GM18870 (cell line): ENCODE measurements around the gene SSBP4.

ENCODE experiments used
- ATAC-seq: cut with Tn5 transposase; IDR thresholded peaks from one replicate; pipeline ENCODE4 v1.9.1; 2021; ENCODE audit warnings: moderate library complexity; ENCODE audit not compliant: unreplicated experiment

The SSBP4 gene

DNA sequence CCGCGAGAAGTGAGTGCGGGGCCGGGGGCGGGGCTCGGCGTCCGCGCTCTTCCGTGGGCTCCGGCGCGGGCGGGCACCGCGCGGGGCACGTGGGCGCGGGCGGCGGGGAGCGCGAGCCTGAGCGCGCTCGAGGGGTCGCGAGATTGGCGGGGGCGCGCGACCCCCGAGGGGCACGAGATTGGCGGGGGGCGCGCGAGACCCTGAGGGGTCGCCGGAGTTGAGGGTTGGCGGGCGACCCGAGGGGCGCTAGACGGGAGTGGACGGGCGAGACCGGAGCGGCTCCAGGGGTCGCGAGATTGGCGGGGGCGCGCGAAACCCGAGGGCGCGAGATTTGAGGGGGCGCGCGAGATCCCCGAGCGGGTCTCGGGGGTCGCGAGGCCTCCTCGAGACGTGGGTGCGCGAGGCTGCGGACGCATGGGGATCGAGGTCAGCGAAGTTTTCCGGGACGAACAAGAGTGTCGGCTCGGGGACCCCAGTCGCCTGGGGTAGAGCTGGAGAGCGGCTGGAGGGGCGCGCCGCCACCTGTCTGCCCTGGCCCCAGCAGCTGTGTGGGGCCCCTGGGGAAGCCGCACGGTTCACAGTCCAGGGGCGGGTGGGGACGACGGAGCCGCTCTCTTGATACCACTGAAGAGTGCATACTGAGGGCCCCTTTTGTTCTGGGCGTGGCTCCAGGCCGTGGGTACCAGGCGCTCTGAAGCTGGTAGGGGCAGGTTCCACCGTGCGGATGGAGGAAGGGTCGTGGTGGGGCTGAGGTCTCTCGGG is 682 bp downstream of the SSBP4 start:
- ATAC-seq, result no peak

DNA sequence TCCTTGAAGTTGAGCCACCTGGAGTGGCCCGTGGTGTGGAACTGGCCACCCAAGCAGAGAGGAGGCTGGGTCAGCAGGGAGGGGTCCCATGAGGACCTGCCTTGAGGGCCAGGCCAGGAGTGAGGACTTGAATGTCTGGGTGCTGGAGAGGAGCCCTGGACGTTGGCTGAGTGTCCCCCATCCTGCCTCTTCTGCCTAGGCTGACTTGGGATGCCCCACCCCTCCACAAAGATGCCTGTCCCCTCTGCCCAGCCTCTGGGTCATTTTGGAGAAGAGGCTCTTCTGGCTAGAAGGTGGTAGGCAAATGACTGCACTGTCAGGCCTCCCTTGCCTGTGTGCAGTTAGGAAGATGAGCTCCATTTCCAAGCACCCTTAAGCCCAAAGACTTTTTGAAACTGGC is 1.7 kb downstream of the SSBP4 start:
- no peak for ATAC-seq

DNA sequence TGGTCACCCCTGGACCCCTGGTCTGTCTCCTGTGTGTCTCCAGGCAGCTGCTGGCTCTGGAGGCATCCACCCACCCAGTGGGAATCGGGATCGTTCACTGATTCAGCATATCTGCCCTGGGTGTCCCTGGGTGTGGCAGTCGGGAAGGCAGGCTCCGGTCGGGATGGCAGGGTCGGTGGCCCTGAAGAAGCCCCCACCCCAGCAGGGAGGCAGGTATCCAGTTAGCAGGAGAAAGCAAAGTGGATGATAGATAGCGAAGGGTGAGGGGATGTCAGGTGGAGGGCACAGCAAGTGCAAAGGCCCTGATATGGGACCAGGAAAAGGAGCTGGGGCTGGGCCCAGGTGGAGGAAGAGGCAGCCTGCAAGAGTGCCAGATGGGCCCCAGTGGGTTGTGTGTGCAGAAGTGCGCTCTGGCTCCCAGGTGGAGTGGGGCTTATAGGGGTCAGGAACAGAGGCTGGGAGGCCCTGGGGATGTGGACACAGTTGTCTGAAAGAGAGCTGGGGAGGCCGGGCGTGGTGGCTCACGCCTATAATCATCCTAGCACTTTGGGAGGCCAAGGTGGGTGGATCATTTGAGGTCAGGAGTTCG is 2.3 kb downstream of the SSBP4 start:
- ATAC-seq, result no peak

DNA sequence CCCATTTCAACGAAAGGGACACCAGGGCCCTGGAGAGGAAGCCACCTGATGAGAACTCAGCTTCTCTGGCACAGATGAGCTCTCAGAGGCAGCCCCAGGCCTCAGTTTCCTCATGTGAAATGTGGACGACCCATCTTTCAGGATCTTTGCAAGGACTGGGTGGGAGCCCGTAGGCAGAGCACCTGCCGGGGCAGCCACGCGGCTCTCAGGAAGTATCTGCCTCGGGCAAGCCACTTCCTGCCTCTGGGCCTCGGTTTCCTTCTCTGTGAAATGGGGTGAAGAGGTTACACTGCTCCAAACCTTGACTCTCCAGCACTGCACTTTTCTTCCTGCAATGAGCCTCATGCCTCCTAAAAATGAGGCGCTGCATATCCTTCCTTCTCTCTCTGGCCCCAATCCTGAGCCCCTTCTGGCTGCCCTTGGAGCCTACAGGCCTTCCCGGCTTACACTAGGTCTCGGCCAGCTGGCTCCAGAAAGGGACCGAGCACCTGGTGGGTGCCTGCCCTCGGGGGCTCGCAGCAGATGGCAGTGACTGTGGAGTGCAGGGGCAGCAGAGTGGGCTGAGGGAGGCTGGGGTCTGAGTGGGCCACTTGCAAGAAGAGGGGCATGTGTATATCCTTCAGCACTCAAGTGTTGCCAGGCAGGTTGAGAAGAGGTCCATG is 3.5 kb downstream of the SSBP4 start:
- no peak for ATAC-seq

DNA sequence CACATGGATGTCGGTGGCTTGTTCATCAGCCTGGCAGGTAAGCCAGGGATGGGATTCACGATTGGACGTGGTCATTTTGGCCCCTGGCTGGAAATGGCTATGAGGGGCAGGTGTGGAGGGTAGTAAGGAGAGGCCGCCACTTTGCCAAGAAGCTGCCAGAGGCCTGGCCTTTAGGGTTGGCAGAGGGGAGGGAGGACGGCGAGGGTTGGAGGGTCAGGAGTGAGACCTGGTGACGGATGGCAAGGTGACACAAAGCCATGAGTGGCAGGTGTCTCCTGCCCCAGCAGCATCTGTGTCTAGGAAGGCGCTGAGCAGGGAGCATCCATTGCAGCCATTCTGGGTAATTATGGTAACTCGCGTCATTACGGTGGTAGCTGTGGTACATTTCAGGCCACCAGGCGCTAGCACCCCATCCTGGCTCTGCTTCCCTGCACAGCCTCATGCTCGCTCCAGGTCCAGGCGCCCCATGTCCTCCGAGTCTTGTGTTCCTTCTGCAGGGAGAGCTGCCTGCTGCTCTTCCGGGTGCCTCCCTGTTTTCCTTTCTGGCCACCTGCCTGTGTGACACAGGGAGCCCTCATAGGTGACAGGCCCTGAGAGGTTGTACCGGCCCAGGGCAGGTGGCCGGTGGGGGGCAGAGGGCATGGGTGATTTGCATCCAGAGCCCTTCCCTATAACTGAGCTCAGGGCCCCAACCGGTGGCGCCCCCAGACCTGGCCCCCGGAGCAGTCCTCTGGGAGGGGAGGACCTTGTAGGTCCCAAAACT is 4.2 kb downstream of the SSBP4 start:
- ATAC-seq, result no peak

DNA sequence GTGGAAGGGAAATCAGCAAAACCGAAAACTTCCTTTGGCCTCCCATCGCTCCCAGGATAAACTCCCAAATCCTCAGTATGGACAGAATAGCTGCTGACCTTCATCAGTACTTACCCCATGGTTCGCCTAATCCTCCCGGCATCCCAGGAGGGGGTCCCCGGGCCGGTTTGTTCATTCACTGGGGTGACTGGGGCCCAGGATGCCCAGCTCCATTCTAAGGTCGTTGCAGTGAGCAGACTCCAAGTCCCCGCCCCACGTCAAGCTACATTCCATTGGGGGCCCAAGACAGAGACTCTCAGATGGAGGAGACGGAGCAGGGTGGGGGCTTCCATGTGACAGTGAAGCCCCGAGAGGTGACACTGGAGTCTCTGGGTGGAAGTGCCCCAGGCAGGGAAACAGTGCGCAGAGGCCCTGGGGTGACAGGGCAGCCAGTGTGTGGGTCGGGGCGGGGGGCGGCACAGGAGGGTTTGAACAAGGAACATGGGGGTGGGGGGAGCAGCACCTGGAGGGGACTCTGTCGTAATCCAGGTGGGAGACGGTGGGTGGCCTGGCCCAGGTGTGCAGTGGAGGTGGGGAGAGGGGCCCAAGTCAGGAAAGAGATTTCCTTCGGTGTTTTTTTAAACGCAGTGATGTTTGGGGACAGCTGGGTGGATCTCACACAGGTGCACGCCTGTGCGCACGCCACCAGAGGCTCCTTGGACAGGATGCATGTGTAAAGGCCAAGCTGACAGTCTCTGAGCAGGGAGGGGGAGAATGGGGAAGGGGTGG is 5.1 kb downstream of the SSBP4 start:
- no peak for ATAC-seq

DNA sequence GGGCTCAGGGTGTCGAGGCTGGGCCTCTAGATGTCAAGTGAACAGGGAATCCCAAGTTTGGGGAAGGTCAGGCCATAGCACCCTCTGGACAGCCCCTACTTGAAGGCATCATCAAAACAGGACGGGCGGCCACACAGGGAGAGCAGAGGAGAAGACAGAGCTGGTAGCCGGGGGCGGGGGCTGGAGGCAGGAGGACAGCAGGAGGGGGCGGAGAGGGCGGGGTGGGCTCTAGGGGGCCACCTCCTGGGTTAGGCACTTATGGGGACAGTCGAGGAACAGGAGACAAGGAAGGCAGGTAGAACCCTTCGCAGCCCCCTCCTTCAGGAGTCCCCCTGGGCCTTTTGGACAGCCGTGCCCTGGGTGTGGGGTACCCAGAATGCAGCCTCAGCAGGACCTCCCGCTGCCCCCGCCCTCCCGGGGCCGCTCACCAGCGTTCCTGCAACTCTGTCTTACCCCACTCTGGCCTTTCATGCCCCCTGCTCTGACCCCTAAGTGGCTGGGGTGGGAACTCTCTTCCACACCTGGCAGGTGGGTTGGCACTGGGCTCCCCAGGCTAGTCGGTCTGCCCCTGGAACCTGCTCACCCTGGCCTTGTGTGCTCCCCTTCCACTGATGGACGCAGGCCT is 5.8 kb downstream of the SSBP4 start:
- no peak for ATAC-seq

DNA sequence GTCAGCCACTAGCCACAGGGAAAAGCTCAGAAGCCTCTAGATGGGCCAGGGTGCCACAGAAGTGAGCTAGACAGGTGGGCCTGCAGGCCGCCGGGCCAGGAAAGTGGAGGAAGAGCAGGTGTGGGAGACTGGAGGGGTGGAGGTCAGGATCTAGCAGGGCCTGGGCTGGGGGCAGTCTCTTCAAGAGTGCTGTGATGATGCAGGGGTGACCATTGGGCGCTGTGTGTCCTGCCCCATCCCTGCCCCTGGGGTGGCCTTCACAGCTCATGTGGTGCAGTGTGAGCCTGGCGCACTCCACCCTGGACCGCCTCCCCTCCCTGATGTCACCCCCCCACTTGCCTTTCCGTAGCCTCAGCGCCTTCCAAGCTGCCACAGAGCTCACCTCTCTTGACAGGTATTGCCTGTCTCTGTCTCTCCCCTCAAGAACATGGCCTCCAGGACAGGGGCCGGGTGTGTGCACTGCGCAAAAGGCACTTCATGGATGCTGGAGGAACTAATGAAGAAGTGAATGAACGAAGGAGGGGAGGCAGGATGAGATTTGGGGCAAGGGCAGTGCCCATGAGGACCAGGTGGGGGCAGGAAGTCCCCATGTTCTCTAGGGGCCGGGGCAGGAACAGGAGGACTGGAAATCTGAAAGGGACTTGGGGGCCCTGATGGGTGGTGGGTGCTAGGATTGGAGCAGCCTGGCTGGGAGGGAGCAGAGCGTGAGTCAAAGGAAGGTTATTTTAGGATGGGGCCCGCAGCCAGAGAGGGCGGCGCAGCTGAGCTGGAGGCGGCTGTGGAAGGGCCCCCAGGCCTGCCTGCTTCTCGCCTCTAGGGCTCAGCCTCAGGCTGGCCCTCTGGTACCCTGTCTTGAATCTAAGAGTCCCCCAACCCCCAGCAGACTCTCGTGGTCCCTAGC is 6.6 kb downstream of the SSBP4 start:
- no peak for ATAC-seq

DNA sequence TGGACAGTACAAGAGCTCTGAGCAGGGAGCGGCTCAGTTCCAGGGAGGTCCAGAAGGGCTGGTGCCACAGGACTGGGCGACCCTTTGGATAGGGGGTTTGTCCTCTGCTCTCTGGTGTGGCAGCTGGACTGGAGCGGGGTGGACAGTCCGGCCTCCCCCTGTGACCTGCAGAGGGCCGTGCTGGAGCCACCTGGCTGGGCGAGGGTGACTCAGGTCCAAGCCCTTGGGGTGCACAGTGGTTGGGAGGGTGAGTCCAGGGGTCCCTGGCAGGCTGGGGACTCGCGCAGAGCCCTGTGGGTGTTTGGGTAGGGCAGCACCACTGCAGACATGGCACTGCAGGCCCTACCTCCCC is 7.2 kb downstream of the SSBP4 start:
- ATAC-seq, result no peak

DNA sequence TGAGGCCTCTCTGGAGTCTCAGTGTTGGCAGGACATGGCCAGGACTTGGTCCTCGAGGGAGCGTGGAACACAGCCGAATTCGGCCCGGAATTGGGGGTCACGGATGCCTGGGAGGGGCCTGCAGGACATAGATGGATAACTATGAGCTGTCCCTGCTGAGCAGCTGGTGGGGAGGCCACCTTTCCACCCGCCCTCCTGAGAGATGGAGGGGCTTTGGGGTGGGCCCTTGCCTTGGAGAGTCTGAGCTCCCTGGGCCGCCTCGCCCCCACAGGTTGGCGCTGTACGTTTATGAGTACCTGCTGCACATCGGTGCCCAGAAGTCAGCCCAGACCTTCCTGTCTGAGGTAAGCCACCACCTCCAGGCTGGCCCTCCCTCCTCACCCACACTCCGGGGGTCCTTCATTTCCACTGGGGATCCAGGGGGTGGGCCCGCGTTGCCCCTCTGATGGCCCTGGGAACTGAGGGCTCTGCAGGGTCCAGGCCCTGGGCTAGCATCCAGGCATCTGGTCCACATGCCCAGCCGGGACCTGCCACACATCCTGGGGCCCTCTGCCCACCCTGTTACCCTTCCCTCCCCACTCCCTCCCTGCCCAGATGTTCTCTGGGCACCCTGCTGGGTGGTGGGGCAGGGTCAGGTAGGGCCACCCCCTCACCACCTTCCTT is 8.0 kb downstream of the SSBP4 start:
- ATAC-seq, result no peak

DNA sequence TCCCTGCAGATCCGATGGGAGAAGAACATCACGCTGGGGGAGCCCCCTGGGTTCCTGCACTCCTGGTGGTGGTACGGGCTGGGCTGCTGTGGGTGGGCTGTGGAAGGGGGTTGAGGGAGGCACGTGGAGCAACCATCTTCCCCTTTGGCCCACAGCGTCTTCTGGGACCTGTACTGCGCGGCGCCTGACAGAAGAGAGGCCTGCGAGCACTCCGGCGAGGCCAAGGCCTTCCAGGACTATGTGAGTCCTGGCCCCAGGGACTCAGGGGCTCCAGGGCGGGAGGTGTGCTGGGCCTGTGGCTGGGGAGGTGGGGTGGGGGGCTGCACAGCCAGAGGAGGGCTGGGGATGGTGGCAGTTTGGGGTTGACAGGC is 8.5 kb downstream of the SSBP4 start:
- no peak for ATAC-seq

DNA sequence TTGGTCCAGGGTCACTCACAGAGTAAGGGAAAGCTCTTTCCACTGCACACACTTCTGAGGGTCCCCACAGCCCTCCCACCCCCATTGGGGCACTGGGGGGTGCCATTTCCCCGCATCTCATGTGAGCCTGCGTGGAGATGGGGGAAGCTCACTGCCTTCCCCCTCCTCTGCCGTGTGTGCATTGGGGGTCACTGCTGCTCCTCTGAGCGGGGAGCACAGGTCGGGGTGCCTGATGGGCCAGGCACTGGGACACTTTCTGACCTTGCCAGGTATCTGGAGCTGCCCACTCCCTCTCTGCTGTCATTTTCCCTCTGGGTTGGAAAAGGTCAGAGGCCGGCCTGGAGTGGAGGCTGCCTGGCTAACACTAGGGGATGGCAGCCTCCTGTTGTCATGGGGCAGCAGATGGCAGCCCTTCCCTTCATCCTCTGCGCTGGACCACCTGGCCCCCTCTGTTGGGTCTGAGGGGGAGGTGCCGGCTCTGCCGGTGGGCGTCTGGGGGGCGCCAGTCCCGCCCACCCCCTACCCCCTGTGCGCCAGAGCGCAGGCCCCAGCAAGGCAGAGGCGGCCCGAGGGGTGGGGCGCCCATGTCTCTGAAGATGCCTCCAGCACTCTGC is 9.1 kb downstream of the SSBP4 start:
- no peak for ATAC-seq

DNA sequence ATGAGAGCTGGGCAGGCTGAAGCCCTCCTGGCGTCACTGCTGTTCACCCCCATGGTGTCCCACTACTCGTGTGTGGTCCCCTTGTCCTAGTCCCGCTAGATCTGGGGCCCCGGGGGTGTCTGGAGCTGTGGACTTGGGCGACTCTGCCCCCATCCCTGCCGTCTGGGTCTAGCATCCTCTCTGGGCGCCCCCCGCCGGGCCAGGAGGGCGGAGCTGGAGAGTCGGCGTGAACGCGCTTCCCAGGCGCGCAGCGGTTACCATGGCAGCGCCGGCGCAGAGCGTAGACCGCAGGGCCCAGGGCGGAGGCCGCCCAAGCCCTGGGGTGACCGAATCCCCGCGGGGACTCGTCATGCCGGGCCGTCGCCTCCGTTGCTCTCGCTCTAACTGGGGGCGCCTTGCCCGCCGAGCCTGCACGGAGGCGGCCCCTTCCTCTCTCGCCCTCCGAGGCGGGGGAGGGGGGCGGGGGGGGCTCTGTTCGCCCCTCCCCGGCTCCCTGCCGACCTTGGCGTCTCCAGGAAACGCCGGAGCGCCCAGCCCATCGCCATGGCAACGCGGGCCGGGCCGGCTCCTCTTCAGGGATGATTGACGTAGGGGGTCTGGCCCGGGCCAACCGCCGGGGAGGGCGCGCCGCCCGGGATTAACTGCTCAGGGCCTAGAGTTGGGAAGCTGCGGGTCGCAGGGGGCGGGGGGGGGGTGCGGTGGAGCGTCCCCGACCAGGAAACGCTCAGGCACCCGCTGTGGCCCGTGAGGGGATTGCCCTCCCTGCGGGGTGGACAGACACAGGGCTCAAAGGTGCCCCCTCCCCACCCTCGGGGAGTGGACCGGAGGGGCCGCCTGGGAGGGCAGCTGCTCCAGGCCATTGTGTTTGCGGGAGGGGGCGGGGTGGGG is 9.8 kb downstream of the SSBP4 start:
- ATAC-seq, result no peak

DNA sequence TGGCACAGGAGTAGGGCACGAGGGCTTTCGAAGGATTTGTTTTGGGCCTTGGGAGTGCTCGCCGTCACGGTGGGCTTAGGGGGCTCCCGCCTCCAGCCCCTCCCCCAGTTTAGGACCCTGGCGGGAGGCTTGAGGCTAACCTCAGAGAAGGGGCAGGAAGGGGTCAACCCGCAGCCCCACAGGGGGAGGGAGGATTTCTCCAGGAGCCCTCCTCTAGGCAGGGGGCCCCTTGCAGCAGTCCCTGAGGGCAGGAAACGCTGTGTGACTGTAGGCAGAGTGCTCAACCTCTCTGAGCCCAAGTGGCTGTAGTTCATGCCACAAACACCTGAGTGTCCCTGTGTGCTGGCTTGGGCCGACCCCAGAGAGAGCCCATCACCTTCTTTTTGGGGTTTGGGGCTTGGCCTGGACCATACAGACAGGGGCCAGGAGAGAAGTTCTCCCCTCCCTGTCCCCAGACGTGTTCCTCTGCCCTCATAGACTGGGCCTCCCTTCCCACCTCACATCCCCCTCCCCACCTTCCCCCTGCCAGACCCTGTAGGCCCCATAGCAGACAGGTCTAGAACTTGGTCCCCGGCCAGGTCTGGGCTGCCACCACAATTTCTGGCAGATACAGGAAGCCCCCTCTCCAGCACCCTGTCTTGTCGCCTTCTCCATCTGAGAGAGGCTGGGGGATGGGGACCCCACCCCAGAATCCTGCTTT is 10.7 kb downstream of the SSBP4 start:
- ATAC-seq, result no peak

DNA sequence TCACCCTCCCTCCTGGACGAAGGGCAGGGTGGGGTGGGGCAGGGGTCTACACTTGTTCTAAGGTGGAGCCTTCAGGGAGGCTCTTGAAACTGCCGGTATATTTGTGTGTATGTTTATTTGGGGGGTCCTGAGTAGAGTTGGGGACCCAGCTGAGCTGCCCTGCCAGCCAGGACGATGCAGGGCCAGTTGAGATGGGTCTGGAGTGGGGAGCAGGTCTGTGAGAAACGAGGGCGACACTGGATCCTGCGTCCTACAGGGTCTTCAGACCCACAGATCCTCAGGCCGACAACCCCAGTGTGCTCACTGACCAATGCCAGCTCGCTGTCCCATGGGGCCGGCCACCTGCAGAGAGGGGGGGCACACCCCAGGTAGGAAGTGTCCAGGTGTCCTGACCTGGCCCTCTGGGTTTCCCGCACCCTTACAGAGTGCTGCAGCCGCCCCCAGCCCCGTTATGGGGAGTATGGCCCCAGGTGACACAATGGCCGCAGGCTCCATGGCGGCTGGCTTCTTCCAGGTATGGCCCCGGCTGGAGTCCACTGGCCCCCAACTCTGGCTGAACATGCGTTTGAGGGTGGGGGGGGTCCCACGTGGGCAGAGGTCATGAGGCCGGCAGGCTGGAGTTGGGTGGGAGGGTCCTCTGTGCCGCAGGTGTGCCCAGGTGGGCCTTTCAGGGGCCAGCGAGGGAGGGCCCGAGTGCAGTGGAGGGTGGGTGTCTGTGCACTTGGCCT is 11.4 kb downstream of the SSBP4 start:
- ATAC-seq, result no peak
